SKM-1 treated with dmso at 0.1 percent for 144 hours (cell line): ENCODE results near the gene FBXW7.

Source experiments
- DNase-seq: peaks from one replicate; lab custom pipeline; 2025; ENCODE audit not compliant: unreplicated experiment; lab: John Stamatoyannopoulos, UW

Gene FBXW7

GRCh38 chr4:152344001-152344400 lies 191.9 kb downstream of the FBXW7 start:
- DNase-seq = no peak

DNA sequence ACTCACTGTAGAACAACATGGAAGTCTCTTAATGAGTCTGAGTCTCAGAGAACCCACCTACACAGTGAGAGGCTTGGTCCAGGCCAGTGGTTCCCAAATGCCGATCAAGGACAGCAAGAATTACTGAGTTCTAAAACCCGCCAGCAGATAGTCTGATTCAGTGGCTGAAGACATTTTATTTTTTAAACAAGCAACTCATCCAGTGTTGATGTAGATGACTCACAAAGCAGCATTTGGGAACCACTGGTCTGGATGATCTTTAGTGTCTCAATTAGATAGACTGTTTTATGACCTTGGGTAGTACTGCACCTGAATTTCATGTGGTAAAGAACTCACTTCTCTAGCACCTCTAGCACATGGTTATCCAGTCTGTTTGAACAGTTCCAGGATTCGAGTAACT lies 193.6 kb downstream of the FBXW7 start:
- DNase-seq = no peak

DNA sequence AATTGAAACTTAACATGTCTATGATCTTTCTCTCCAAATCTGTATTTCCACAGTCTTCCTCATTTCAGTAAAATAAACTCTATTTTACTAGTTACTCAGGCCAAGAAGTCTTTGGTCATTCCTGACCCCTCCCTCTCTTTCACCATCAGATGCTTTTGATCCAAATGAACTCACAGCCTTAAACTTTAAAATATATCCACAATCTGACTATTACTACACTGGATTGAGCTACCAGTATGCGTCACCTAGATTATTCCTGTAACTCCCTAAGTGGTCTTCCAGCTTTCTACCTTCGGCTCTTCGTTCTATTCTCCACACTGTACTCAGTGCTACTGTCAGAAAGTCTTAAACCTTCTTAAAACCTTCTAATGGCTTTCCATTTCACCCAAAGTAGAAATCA lies 195.1 kb downstream of the FBXW7 start:
- no peak for DNase-seq

GRCh38 chr4:152339576-152339975 lies 196.3 kb downstream of the FBXW7 start:
- DNase-seq = no peak

DNA sequence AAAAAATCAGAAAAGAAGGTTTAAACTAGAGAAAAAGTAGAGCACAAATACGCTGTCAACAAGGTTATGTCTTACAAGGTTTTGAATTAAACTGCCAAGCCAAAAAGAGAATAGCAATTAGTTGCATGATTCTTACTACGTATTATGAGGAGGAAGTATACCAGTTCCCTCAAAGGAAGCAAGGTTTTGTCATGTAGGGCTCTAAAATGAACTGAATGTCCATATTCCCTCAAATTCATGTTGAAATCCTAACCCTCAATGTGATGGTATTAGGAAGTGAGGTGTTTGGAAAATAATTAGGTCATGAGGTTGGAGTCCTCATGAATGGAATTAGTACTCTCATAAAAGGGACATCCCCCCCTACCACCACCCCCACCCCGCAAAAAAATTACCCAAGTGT lies 201.0 kb downstream of the FBXW7 start:
- no peak for DNase-seq

- DNase-seq = no peak
Measured at GRCh38 chr4:152331042-152331441, 204.8 kb downstream of the FBXW7 start.

DNA sequence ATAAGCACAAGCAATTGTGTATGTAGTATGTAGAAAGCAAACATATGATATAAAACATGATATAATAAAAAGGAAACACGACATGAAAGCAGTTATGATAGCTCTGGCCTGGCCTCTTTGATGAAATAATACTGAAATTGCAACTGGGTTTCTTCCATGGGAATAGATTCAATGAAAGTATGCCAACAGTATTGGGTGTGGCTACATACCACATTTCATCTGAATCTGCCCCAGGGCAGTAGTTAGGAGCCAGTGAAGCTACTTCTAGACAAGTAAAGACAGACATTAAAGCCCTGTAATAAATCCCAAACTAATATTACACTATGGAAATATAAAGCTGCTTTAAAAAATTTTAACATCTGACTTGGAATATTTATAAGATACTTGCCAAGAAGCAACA lies 207.3 kb downstream of the FBXW7 start:
- no peak for DNase-seq

GRCh38 chr4:152327606-152328453 lies 208.1 kb downstream of the FBXW7 start:
- DNase-seq = no peak

DNA sequence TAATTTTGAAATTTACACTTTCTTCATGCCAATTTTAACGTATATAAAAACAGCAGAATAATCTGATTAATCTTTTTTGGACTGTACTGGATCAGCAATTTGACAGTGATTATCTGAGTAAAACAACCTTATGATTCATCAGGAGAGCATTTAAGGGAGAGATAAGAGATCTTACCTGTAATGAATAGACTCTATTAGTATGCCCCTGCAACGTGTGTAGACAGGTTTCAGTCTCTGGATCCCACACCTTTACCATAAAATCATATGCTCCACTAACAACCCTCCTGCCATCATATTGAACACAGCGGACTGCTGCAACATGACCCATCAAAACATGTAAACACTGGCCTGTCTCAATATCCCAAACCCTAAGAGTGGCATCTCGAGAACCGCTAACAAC lies 210.1 kb downstream of the FBXW7 start:
- no peak for DNase-seq

DNA sequence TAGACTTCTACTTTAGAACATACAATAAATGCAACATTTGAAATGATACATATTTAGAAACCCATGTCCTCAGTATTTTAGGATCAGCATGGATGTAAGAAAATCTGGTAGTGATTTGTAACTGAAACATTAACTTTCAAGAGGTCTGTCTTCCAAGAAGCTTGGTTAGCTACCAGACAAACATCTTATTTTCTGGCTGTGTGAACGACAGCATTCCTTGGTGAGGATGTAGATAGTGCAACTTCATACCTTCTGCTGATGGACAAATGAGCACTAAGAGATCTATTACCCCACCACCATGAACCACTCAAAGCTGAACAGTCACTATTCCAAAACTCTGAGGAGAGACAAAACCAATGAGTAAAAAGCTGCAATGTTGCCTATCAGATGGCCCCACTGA lies 212.7 kb downstream of the FBXW7 start:
- DNase-seq = no peak

GRCh38 chr4:152322656-152323055 lies 213.2 kb downstream of the FBXW7 start:
- no peak for DNase-seq

DNA sequence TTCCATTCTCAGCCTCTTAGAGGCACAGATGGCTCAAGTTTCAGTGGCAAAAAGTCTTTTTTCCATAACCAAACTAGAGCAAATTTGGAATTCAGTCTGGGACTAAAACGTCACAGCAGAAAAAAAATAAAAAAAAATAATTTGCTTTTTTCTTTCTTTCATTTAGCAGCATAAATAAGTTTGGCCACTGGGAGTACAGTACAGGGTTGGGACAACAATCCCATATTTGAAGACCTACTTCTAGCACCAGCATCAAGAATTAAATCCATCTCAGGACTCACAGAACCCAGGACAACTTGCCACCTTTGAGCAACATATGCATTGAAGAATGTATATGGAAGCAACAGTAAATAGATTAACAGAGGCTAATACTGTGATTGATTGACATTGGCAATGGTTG lies 214.0 kb downstream of the FBXW7 start:
- DNase-seq = no peak

- no peak for DNase-seq
Measured at GRCh38 chr4:152321398-152321797, 214.5 kb downstream of the FBXW7 start.

GRCh38 chr4:152316969-152317368 lies 218.9 kb downstream of the FBXW7 start:
- no peak for DNase-seq

DNA sequence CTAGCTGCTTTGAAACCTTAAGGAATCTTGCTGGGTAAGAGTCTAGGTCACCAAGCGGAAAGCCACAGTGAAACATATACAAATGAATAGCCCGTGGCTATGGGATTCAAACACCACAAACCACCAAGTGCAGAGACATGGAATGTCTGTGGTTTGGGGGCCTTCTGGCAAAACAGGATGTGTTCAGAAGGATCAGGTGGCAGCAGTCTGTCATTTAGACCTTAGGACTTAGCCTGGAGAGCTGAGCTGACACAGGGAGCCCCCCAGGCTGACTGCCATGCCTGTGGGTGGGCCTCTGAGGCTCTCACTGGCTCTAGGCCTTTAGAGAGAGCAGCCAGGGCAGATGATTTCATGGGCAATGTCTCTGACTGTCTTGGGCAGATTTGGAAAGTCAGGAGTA lies 225.6 kb downstream of the FBXW7 start:
- no peak for DNase-seq

- no peak for DNase-seq
Measured at GRCh38 chr4:152309418-152309817, 226.5 kb downstream of the FBXW7 start.

DNA sequence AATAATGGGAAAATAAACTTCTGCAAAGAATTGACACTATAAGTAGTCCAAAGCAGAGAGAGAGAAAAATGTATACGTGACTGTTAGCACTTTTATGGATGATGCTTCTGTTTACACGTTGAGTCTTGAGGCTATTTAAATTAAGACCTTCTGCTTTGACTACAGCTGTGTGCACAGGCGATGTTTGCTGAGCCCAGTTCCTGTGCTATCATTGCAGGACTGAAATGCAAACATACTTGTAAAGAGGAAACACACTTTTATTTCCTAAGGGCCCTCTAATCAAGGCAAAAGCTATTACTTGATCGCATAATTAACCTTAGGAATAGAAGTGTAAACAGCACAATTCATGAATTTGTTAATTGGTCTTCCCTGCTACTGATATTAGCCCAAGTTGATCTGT lies 226.9 kb downstream of the FBXW7 start:
- DNase-seq = no peak

DNA sequence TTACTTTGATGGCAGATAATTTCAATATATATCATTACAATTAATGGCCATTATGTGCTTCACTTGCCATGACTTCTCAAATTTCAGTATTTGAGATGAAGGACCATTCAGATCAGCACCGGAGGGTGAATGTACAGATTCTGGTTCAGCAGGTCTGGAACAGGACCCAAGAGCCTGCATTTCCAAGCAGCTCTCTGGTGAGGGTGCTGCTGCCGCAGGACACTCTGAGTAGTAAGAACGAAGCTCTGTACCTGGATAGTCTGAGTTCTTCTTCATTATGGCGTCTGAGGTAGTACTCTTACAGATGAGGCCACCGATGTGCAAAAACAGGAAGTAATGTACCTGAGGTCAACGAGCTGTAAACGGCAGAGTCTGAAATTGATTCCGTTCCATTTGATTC lies 228.2 kb downstream of the FBXW7 start:
- DNase-seq = no peak

- DNase-seq = no peak
Measured at GRCh38 chr4:152306541-152306940, 229.4 kb downstream of the FBXW7 start.

GRCh38 chr4:152304220-152304619 lies 231.7 kb downstream of the FBXW7 start:
- DNase-seq = no peak

- DNase-seq = no peak
Measured at GRCh38 chr4:152301381-152301780, 234.5 kb downstream of the FBXW7 start.

GRCh38 chr4:152299553-152299952 lies 236.3 kb downstream of the FBXW7 start:
- DNase-seq = no peak

DNA sequence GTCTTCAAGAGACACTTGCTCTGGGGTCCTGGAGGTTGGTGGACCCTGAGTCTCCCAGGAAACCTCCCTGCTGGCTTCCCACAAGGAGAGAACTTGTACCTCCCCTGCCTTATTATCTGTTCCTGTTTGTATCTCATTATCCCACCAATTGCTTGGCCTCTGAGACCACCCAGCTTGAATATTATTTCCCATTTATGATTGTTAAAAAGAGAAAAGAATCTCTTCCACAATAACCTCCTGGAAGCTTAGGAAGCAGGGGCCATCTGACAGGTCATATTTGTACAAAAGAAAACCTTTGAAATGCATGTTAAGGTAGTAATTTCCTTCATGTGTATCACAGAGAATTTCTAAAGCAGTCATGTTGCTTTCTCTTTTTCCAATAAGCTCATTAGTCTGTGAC lies 239.5 kb downstream of the FBXW7 start:
- no peak for DNase-seq
